HepG2 (cell line): ENCODE measurements around the gene MT1F. TPM values are rescaled to one million over a fixed set of nuclear protein-coding genes. Genes with fewer than 3 reads are reported as not detected.

Experiments
- DNMT1 ChIP-seq: sonication (generic); formaldehyde crosslinking; IDR thresholded peaks from 2 replicates; pipeline ENCODE4 v1.5.1; 2020; ENCODE audit warnings: mild to moderate bottlenecking, missing genetic modification reagents
- FOXP1 ChIP-seq, 2 experiments: fragments of 450-650 bp in 1 of 2; IDR thresholded peaks; 2 replicates each; pipeline ENCODE4 v1.6.1; 2017 to 2018; ENCODE audit warnings: antibody characterized with exemption in 1 of 2
- HOXA7 ChIP-seq: sonication (generic); formaldehyde crosslinking; IDR thresholded peaks from 2 replicates; pipeline ENCODE4 v1.8.1; 2022; ENCODE audit warnings: mild to moderate bottlenecking, missing genetic modification reagents, moderate library complexity
- NCOA1 ChIP-seq: sonication (generic); formaldehyde crosslinking; IDR thresholded peaks from 2 replicates; pipeline ENCODE4 v1.9.0; 2021; ENCODE audit warnings: missing genetic modification reagents
- NFAT5 ChIP-seq: sonication (generic); formaldehyde crosslinking; IDR thresholded peaks from 2 replicates; pipeline ENCODE4 v1.4.0; 2020; ENCODE audit warnings: missing genetic modification reagents
- NR0B2 ChIP-seq: sonication (generic); formaldehyde crosslinking; IDR thresholded peaks from 2 replicates; pipeline ENCODE4 v1.4.0; 2020; ENCODE audit warnings: mild to moderate bottlenecking, missing genetic modification reagents
- RNF2 ChIP-seq: fragments of 450-650 bp; conservative IDR thresholded peaks from 2 replicates; pipeline ENCODE4 v1.6.1; 2016; ENCODE audit warnings: low read depth
- ZNF10 ChIP-seq: sonication (generic); formaldehyde crosslinking; IDR thresholded peaks from 2 replicates; pipeline ENCODE4 v1.4.0; 2020; ENCODE audit warnings: mild to moderate bottlenecking, low read depth, missing genetic modification reagents, borderline replicate concordance
- ZNF230 ChIP-seq: sonication (generic); formaldehyde crosslinking; IDR thresholded peaks from 2 replicates; pipeline ENCODE4 v1.4.0; 2020; ENCODE audit warnings: mild to moderate bottlenecking, missing genetic modification reagents
- ZNF235 ChIP-seq: sonication (generic); formaldehyde crosslinking; IDR thresholded peaks from 2 replicates; pipeline ENCODE4 v1.8.1; 2023; ENCODE audit warnings: mild to moderate bottlenecking, missing genetic modification reagents, borderline replicate concordance
- ZNF296 ChIP-seq: sonication (generic); formaldehyde crosslinking; conservative IDR thresholded peaks from 2 replicates; pipeline ENCODE4 v1.5.0; 2020; ENCODE audit warnings: mild to moderate bottlenecking, missing genetic modification reagents
- ZNF33B ChIP-seq: sonication (generic); formaldehyde crosslinking; IDR thresholded peaks from 2 replicates; pipeline ENCODE4 v1.5.1; 2020; ENCODE audit warnings: mild to moderate bottlenecking, missing genetic modification reagents
- ZNF441 ChIP-seq: sonication (generic); formaldehyde crosslinking; IDR thresholded peaks from 2 replicates; pipeline ENCODE4 v1.7.0; 2021; ENCODE audit warnings: missing genetic modification reagents, borderline replicate concordance
- ZNF556 ChIP-seq: sonication (generic); formaldehyde crosslinking; IDR thresholded peaks from 2 replicates; pipeline ENCODE4 v1.4.0; 2020; ENCODE audit warnings: mild to moderate bottlenecking, missing genetic modification reagents, borderline replicate concordance
- ZNF740 ChIP-seq: sonication (generic); formaldehyde crosslinking; IDR thresholded peaks from 2 replicates; pipeline ENCODE4 v1.4.0; 2020; ENCODE audit warnings: missing genetic modification reagents
- ZNF841 ChIP-seq: sonication (generic); formaldehyde crosslinking; IDR thresholded peaks from 2 replicates; pipeline ENCODE4 v1.8.1; 2023; ENCODE audit warnings: missing genetic modification reagents, borderline replicate concordance
- polyA plus RNA-seq, 8 experiments: library from polyadenylated mRNA; depleted of rRNA in 3 of 8; stranded (reverse) in 7 of 8; unstranded in 1 of 8; fragments of >200 nt; fragmentation: Illumina TruSeq in 4 of 8; extraction: Trizol in 4 of 8; gene quantifications; 2 replicates each; pipeline versions ENCODE4 v1.2.1 to v1.2.3, GENCODE V29; 2011 to 2016; ENCODE audit warnings: low read depth in 4 of 8, missing spikeins in 1 of 8, mixed read lengths in 1 of 8; ENCODE audit not compliant: insufficient read depth in 1 of 8
- total RNA-seq, 5 experiments: library from RNA; depleted of rRNA; stranded (reverse); fragments of >200 nt; fragmentation: Illumina TruSeq; extraction: Trizol; gene quantifications; 2 replicates each; pipeline ENCODE4 v1.2.3, GENCODE V29; 2016; ENCODE audit warnings: low read depth in 1 of 5
- TF ChIP-seq, protein P1 (sequence below): sonication (generic); formaldehyde crosslinking; IDR thresholded peaks from 2 replicates; pipeline ENCODE4 v1.5.0; 2020; ENCODE audit warnings: mild to moderate bottlenecking, missing genetic modification reagents, borderline replicate concordance
- TF ChIP-seq, protein P2 (sequence below): sonication (generic); formaldehyde crosslinking; IDR thresholded peaks from 2 replicates; pipeline ENCODE4 v1.5.0; 2020; ENCODE audit warnings: mild to moderate bottlenecking, missing genetic modification reagents, moderate library complexity

The MT1F gene
- total and polyA plus RNA-seq, 2 of the 13 experiments (the other 11 are each of a cell fraction or from before 2014, with no cell fraction given), result 1.9 to 169 TPM

GRCh38 chr16:56608043-56608875, 49.5 kb upstream of the MT1F start, which contains the start of gene MT2A (continued):
- TF ChIP-seq NFAT5 (CRISPR knock-in tag) (peak; percentile 81; the same call in 1 of the 2 replicates), ZNF235 (no peak), NR0B2 (peak; percentile 96), ZNF10 (CRISPR knock-in tag) (no peak), ZNF740 (CRISPR knock-in tag) (peak; percentile 79), ZNF841 (CRISPR knock-in tag) (no peak), ZNF230 (peak; percentile 72; the same call in 1 of the 2 replicates), ZNF441 (CRISPR knock-in tag) (peak; percentile 70; the same call in 1 of the 2 replicates), ZNF556 (CRISPR knock-in tag) (peak; percentile 55; the same call in 1 of the 2 replicates), FOXP1 (IDR thresholded peaks at IDR 0.05) (no peak), FOXP1 (CRISPR knock-in tag; IDR thresholded peaks at IDR 0.05) (peak; percentile 38; the same call in 1 of the 2 replicates), ZNF33B (CRISPR knock-in tag) (peak; percentile 73; the same call in 1 of the 2 replicates), HOXA7 (0 out of 2 replicates have a peak, but pooled peaks have one; percentile 69), ZNF296 (CRISPR knock-in tag) (no peak), RNF2 (peak; percentile 54; the same call in 1 of the 2 replicates), NCOA1 (CRISPR knock-in tag) (peak; percentile 70; the same call in 1 of the 2 replicates), DNMT1 (CRISPR knock-in tag) (peak; percentile 89; the same call in 1 of the 2 replicates)
- TF ChIP-seq, protein P1, sequence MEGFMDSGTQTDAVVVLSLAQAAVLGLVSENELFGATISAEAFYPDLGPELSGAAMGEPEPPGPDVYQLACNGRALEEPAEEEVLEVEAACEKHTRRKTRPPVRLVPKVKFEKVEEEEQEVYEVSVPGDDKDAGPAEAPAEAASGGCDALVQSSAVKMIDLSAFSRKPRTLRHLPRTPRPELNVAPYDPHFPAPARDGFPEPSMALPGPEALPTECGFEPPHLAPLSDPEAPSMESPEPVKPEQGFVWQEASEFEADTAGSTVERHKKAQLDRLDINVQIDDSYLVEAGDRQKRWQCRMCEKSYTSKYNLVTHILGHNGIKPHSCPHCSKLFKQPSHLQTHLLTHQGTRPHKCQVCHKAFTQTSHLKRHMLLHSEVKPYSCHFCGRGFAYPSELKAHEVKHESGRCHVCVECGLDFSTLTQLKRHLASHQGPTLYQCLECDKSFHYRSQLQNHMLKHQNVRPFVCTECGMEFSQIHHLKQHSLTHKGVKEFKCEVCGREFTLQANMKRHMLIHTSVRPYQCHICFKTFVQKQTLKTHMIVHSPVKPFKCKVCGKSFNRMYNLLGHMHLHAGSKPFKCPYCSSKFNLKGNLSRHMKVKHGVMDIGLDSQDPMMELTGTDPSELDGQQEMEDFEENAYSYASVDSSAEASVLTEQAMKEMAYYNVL (CRISPR knock-in tag), result peak; percentile 86
- TF ChIP-seq, protein P2, sequence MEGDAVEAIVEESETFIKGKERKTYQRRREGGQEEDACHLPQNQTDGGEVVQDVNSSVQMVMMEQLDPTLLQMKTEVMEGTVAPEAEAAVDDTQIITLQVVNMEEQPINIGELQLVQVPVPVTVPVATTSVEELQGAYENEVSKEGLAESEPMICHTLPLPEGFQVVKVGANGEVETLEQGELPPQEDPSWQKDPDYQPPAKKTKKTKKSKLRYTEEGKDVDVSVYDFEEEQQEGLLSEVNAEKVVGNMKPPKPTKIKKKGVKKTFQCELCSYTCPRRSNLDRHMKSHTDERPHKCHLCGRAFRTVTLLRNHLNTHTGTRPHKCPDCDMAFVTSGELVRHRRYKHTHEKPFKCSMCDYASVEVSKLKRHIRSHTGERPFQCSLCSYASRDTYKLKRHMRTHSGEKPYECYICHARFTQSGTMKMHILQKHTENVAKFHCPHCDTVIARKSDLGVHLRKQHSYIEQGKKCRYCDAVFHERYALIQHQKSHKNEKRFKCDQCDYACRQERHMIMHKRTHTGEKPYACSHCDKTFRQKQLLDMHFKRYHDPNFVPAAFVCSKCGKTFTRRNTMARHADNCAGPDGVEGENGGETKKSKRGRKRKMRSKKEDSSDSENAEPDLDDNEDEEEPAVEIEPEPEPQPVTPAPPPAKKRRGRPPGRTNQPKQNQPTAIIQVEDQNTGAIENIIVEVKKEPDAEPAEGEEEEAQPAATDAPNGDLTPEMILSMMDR (CRISPR knock-in tag), result peak; percentile 23
